Activated CD8-positive, alpha-beta memory T cell treated with anti-CD3 and anti-CD28 coated beads for 1 hour (primary cell): ENCODE measurements around the gene BNIP1.

Experiments
- DNase-seq, 2 donors: peaks; one replicate each; pipeline ENCODE4 v3.0.0-alpha.2; 2020; ENCODE audit warnings: low read depth in 1 of 2; ENCODE audit errors: extremely low read depth in 1 of 2

Gene BNIP1

GRCh38 chr5:173210877-173211276 lies 66.5 kb downstream of the BNIP1 start:
- DNase-seq = no peak

- DNase-seq = no peak
Measured at GRCh38 chr5:173211284-173211683, 67.0 kb downstream of the BNIP1 start.

- no peak for DNase-seq
Measured at GRCh38 chr5:173213236-173213933, 69.1 kb downstream of the BNIP1 start.
